Upper lobe of right lung (tissue), 1 donor: Measurements from ENCODE around the gene HIPK1. TPM values are rescaled to one million over a fixed set of nuclear protein-coding genes. Genes with fewer than 3 reads are reported as not detected.

Experiments used
- ATAC-seq: fragments of 200-7000 bp; cut with Tn5 transposase; one replicate; pipeline ENCODE4 v1.9.1; 2020; ENCODE audit warnings: mild to moderate bottlenecking, moderate library complexity
- DNase-seq: peaks from one replicate; pipeline ENCODE4 v3.0.0-alpha.2; 2020
- H3K27ac ChIP-seq: fragments of 200-600 bp; one replicate; pipeline ENCODE4 v1.8.0; 2022
- H3K27me3 ChIP-seq: fragments of 200-600 bp; one replicate; pipeline ENCODE4 v1.8.0; 2022; ENCODE audit warnings: mild to moderate bottlenecking
- H3K36me3 ChIP-seq: fragments of 200-600 bp; one replicate; pipeline ENCODE4 v1.8.0; 2022
- H3K4me1 ChIP-seq: fragments of 200-600 bp; one replicate; pipeline ENCODE4 v1.8.0; 2022
- H3K4me3 ChIP-seq: fragments of 200-600 bp; one replicate; pipeline ENCODE4 v1.8.0; 2022; ENCODE audit warnings: mild to moderate bottlenecking
- H3K9me3 ChIP-seq: fragments of 200-600 bp; one replicate; pipeline ENCODE4 v1.8.0; 2022
- intact Hi-C: fragments of 100-400 bp; cut with DNase I; formaldehyde crosslinking; loops from one replicate; pipeline ENCODE4 v1.11.0; 2022
- total RNA-seq: library from RNA; stranded (reverse); fragmentation: NEBNext Ultra II Directional; extraction: Animal tissue kit (Norgen Biotek cat#: 25700); gene quantifications from one replicate; pipeline ENCODE4 v1.2.1, GENCODE V29; 2021
- TF ChIP-seq, protein P1 (sequence below): fragments of 200-600 bp; IDR thresholded peaks from one replicate; pipeline ENCODE4 v1.8.0; 2022; ENCODE audit warnings: antibody characterized with exemption
- donor health status: DM: no; HTN: yes; CAD: no; lungs with severe emphysema.

Gene HIPK1
- total RNA-seq, 1 donor from 2014 or later: 77.8 TPM

GRCh38 chr1:113993072-113993471 is 63.9 kb downstream of the HIPK1 start:
- Histone ChIP-seq H3K9me3 (no peaks in the 10 kb centered on the region), H3K27me3 (peaks cover 3% of the 10 kb centered on the region), H3K4me3 (no peak overlapping the region), H3K27ac (no peak overlapping the region), H3K36me3 (no peaks in the 10 kb centered on the region), H3K4me1 (no peaks in the 10 kb centered on the region)
- TF ChIP-seq, protein P1, sequence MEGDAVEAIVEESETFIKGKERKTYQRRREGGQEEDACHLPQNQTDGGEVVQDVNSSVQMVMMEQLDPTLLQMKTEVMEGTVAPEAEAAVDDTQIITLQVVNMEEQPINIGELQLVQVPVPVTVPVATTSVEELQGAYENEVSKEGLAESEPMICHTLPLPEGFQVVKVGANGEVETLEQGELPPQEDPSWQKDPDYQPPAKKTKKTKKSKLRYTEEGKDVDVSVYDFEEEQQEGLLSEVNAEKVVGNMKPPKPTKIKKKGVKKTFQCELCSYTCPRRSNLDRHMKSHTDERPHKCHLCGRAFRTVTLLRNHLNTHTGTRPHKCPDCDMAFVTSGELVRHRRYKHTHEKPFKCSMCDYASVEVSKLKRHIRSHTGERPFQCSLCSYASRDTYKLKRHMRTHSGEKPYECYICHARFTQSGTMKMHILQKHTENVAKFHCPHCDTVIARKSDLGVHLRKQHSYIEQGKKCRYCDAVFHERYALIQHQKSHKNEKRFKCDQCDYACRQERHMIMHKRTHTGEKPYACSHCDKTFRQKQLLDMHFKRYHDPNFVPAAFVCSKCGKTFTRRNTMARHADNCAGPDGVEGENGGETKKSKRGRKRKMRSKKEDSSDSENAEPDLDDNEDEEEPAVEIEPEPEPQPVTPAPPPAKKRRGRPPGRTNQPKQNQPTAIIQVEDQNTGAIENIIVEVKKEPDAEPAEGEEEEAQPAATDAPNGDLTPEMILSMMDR: no peak
- intact Hi-C loops: no loop called here
- no peak for ATAC-seq
- no peak for DNase-seq

DNA sequence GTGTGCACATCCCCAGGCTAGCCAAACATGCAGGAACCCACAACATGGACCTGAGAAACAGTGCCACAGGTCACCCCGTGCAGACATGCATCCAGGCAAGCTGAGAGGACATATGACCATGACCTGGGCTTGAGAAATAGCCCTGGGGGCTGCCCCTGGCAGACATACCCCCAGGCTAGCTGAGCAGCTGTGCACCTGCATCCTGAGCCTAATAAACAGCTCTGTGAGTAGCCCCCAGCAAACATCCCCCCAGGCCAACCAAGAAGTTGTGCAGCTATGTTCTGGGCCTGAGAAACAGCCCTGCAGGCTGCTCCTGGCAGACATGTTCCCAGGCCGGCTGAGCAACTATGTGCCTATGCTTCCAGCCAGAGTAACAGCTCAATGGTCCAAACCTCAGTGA is 64.6 kb downstream of the HIPK1 start:
- DNase-seq (no peak), ATAC-seq (no peak)
- Histone ChIP-seq H3K4me1 (no peaks in the 10 kb centered on the region), H3K27ac (no peak overlapping the region), H3K36me3 (no peaks in the 10 kb centered on the region), H3K4me3 (no peak overlapping the region), H3K27me3 (peaks cover 3% of the 10 kb centered on the region), H3K9me3 (no peaks in the 10 kb centered on the region)
- TF ChIP-seq, protein P1: no peak
- intact Hi-C loops: no loop called here

DNA sequence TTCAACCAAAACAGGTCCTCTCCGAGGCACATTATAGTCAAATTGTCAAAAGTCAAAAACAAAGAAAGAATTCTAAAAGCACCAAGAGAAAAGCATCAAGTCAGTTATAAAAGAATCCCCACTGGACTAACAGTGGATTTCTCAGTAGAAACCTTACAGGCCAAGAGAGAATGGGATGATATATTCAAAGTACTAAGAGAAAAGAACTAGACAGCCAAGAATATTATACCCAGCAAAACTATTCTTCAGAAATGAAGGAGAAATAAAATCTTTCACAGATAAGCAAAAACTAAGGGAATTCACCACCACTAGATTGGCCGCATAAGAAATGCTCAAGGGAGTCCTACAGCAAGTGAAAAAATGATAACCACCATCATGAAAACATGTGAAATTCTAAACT is 66.3 kb downstream of the HIPK1 start:
- intact Hi-C loops: no loop called here
- Histone ChIP-seq H3K4me1 (no peaks in the 10 kb centered on the region), H3K27ac (no peak overlapping the region), H3K9me3 (no peaks in the 10 kb centered on the region), H3K4me3 (no peak overlapping the region), H3K36me3 (no peaks in the 10 kb centered on the region), H3K27me3 (peaks cover 3% of the 10 kb centered on the region)
- no peak for ATAC-seq
- no peak for DNase-seq
- TF ChIP-seq, protein P1: no peak

DNA sequence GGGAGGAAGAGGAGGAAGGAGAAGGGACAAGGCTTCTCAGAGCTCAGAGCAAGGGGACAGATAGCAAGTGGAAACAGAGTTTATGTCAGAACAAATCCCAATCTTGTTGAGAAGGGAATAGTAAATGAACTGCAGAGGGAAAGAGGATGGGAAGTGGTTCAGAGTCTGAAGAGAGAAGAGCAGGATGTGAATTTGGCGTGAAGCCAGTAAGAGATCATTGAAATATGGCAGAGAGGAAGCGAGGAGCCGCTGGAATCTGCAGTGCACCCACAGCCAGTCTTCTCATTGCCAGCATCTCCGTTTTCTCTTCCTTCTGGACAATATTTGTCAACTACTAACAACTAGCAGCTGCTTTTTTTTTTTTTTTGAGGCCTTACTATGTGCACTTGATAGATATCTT is 69.2 kb downstream of the HIPK1 start:
- H3K4me1 ChIP-seq: no peaks in the 10 kb centered on the region
- TF ChIP-seq, protein P1: no peak
- H3K9me3 ChIP-seq: no peaks in the 10 kb centered on the region
- intact Hi-C loops: no loop called here
- no peak overlapping the region for H3K4me3 ChIP-seq
- H3K27ac ChIP-seq: no peak overlapping the region
- H3K27me3 ChIP-seq: no peaks in the 10 kb centered on the region
- DNase-seq (no peak), ATAC-seq (peak; percentile 21)
- H3K36me3 ChIP-seq: no peaks in the 10 kb centered on the region

GRCh38 chr1:113999233-113999632 is 70.1 kb downstream of the HIPK1 start:
- Histone ChIP-seq H3K9me3 (no peaks in the 10 kb centered on the region), H3K4me1 (no peaks in the 10 kb centered on the region), H3K36me3 (no peaks in the 10 kb centered on the region), H3K4me3 (no peak overlapping the region), H3K27me3 (no peaks in the 10 kb centered on the region), H3K27ac (no peak overlapping the region)
- TF ChIP-seq, protein P1: no peak
- intact Hi-C loops: no loop called here
- no peak for ATAC-seq
- DNase-seq: no peak

GRCh38 chr1:113999799-114000198 is 70.7 kb downstream of the HIPK1 start:
- Histone ChIP-seq H3K27me3 (no peaks in the 10 kb centered on the region), H3K36me3 (no peaks in the 10 kb centered on the region), H3K4me1 (no peaks in the 10 kb centered on the region), H3K9me3 (no peaks in the 10 kb centered on the region), H3K27ac (no peak overlapping the region), H3K4me3 (no peak overlapping the region)
- ATAC-seq (no peak), DNase-seq (no peak)
- TF ChIP-seq, protein P1: no peak
- intact Hi-C loops: no loop called here
